Spinal cord (tissue), 10 donors: ENCODE measurements around the gene CCDC32. TPM values are rescaled to one million over a fixed set of nuclear protein-coding genes. Genes with fewer than 3 reads are reported as not detected.

Experiments
- DNase-seq, 6 donors: peaks; one replicate each; pipeline versions ENCODE4 v3.0.0 to v3.0.0-alpha.2; 2013 to 2015; ENCODE audit warnings: low spot score in 6 of 6, low read depth in 4 of 6
- H3K27ac ChIP-seq: one replicate; pipeline ENCODE4 v1.5.1; 2013; ENCODE audit warnings: low read depth, low read length, control low read depth
- H3K27me3 ChIP-seq: one replicate; pipeline ENCODE4 v1.6.1; 2013; ENCODE audit warnings: low read length; ENCODE audit not compliant: control insufficient read depth, insufficient read depth
- H3K36me3 ChIP-seq: one replicate; pipeline ENCODE4 v1.6.1; 2013; ENCODE audit warnings: low read length; ENCODE audit not compliant: control insufficient read depth, insufficient read depth
- H3K4me1 ChIP-seq: one replicate; pipeline ENCODE4 v1.6.1; 2013; ENCODE audit warnings: low read length; ENCODE audit not compliant: control insufficient read depth, insufficient read depth
- H3K4me3 ChIP-seq: one replicate; pipeline ENCODE4 v1.5.1; 2013; ENCODE audit warnings: low read depth, low read length, control low read depth
- H3K9me3 ChIP-seq: one replicate; pipeline ENCODE4 v1.6.1; 2013; ENCODE audit warnings: low read length; ENCODE audit not compliant: control insufficient read depth, insufficient read depth
- WGBS: methylation state at CpG from one replicate; pipeline ENCODE4 v1.1.5; 2013; ENCODE audit warnings: missing lambda C conversion rate; ENCODE audit not compliant: insufficient coverage; 5-methylcytosine and 5-hydroxymethylcytosine counted together
- long read RNA-seq, 4 donors: transcript quantifications; one replicate each; lab custom pipeline, GENCODE V29; 2026
- polyA plus RNA-seq, 2 donors: library from polyadenylated mRNA; unstranded; fragments of 120-200 nt; gene quantifications; one replicate each; pipeline ENCODE4 v1.2.1, GENCODE V29; 2013; ENCODE audit not compliant: insufficient read length in 2 of 2
- total RNA-seq, 2 donors: library from RNA; depleted of rRNA in 1 of 2; stranded (reverse); fragments of 120-200 nt in 1 of 2; fragments of >200 nt in 1 of 2; gene quantifications; one replicate each; pipeline versions ENCODE4 v1.2.3 to v1.2.4, GENCODE V29; 2013 to 2014
- donor health status: healthy.

Gene CCDC32
- 10 to 100 TPM; 19.7 to 23.7 TPM for total RNA-seq
- polyA plus RNA-seq: 10 to 100 TPM; 29.9 to 31.6 TPM
- long read RNA-seq, donor 1, transcript CCDC32-202 (4 exons, 1,519 nt): major isoform, 11 of 18 reads
- long read RNA-seq, donor 1, partial matches to known transcripts: 5 of 18 reads
- long read RNA-seq, donor 1, other reads (novel, unspliced or antisense): 0 of 18 reads
- long read RNA-seq, donor 2, transcript CCDC32-202 (4 exons, 1,519 nt): major isoform, 6 of 7 reads
- long read RNA-seq, donor 2, partial matches to known transcripts: 0 of 7 reads
- long read RNA-seq, donor 2, other reads (novel, unspliced or antisense): 0 of 7 reads
- long read RNA-seq, donor 3, partial matches to known transcripts: 0 of 2 reads
- long read RNA-seq, donor 3, other reads (novel, unspliced or antisense): 0 of 2 reads
- long read RNA-seq, donor 4, transcript CCDC32-202 (4 exons, 1,519 nt): major isoform, 9 of 16 reads
- long read RNA-seq, donor 4, partial matches to known transcripts: 5 of 16 reads
- long read RNA-seq, donor 4, other reads (novel, unspliced or antisense): 0 of 16 reads

- peak; percentile 93 to 99 (median 97) for DNase-seq
- Histone ChIP-seq H3K27me3 (no peaks in the 10 kb centered on the region), H3K4me3 (peak within 1 kb of the TSS; percentile 98), H3K9me3 (no peaks in the 10 kb centered on the region), H3K27ac (peak within 1 kb of the TSS; percentile 97), H3K36me3 (no peaks in the 10 kb centered on the region), H3K4me1 (peaks cover 18% of the 10 kb centered on the region)
- under 1% methylated on average over 37 of the region's 40 CpGs for WGBS
Observed at GRCh38 chr15:40564591-40565332, at the start of gene CCDC32. Gene CCDC32, minus strand, starts transcription at chr15:40565042. Its CDS starts 2,027 bp downstream, at chr15:40563015.

GRCh38 chr15:40613080-40613479 is 48.2 kb upstream of the CCDC32 start:
- H3K4me3 ChIP-seq: no peak overlapping the region
- H3K27me3 ChIP-seq: no peaks in the 10 kb centered on the region
- H3K9me3 ChIP-seq: no peaks in the 10 kb centered on the region
- no peaks in the 10 kb centered on the region for H3K4me1 ChIP-seq
- WGBS: no CpG with 5 or more reads among the region's 5 CpGs
- H3K36me3 ChIP-seq: no peaks in the 10 kb centered on the region
- DNase-seq: no peak
- H3K27ac ChIP-seq: no peak overlapping the region

- Histone ChIP-seq H3K36me3 (no peaks in the 10 kb centered on the region), H3K4me1 (no peaks in the 10 kb centered on the region), H3K27me3 (no peaks in the 10 kb centered on the region), H3K27ac (no peak overlapping the region), H3K4me3 (no peak overlapping the region), H3K9me3 (no peaks in the 10 kb centered on the region)
- no peak for DNase-seq
Observed at GRCh38 chr15:40603935-40604334, 39.1 kb upstream of the CCDC32 start.

- no peak overlapping the region for H3K4me3 ChIP-seq
- no peaks in the 10 kb centered on the region for H3K4me1 ChIP-seq
- no peak overlapping the region for H3K27ac ChIP-seq
- no peaks in the 10 kb centered on the region for H3K27me3 ChIP-seq
- H3K36me3 ChIP-seq: no peaks in the 10 kb centered on the region
- no peak for DNase-seq
- no peaks in the 10 kb centered on the region for H3K9me3 ChIP-seq
- 97% methylated on average over 4 of the region's 12 CpGs for WGBS
Observed at GRCh38 chr15:40600956-40601355, 36.1 kb upstream of the CCDC32 start.

GRCh38 chr15:40598672-40599071 is 33.8 kb upstream of the CCDC32 start:
- H3K4me1 ChIP-seq: no peaks in the 10 kb centered on the region
- no peaks in the 10 kb centered on the region for H3K36me3 ChIP-seq
- no peak for DNase-seq
- no peak overlapping the region for H3K27ac ChIP-seq
- H3K9me3 ChIP-seq: no peaks in the 10 kb centered on the region
- WGBS: no CpG with 5 or more reads among the region's 4 CpGs
- no peaks in the 10 kb centered on the region for H3K27me3 ChIP-seq
- no peak overlapping the region for H3K4me3 ChIP-seq

GRCh38 chr15:40598126-40598525 is 33.3 kb upstream of the CCDC32 start:
- no peak overlapping the region for H3K27ac ChIP-seq
- no peak for DNase-seq
- no CpG with 5 or more reads among the region's 3 CpGs for WGBS

GRCh38 chr15:40597024-40597423 is 32.2 kb upstream of the CCDC32 start:
- Histone ChIP-seq H3K9me3 (no peaks in the 10 kb centered on the region), H3K4me3 (no peak overlapping the region), H3K27ac (no peak overlapping the region), H3K27me3 (no peaks in the 10 kb centered on the region), H3K4me1 (no peaks in the 10 kb centered on the region), H3K36me3 (no peaks in the 10 kb centered on the region)
- 100% methylated on average over 1 of the region's 2 CpGs for WGBS
- no peak for DNase-seq

More at GRCh38 chr15:40598126-40598525, 33.3 kb upstream of the CCDC32 start:
- Histone ChIP-seq H3K27me3 (no peaks in the 10 kb centered on the region), H3K4me3 (no peak overlapping the region), H3K9me3 (no peaks in the 10 kb centered on the region), H3K36me3 (no peaks in the 10 kb centered on the region), H3K4me1 (no peaks in the 10 kb centered on the region)

- no CpG with 5 or more reads among the region's 5 CpGs for WGBS
- H3K4me3 ChIP-seq: no peak overlapping the region
- no peaks in the 10 kb centered on the region for H3K27me3 ChIP-seq
- no peaks in the 10 kb centered on the region for H3K4me1 ChIP-seq
- H3K27ac ChIP-seq: no peak overlapping the region
- DNase-seq: no peak
- H3K9me3 ChIP-seq: no peaks in the 10 kb centered on the region
- no peaks in the 10 kb centered on the region for H3K36me3 ChIP-seq
Observed at GRCh38 chr15:40595773-40596172, 30.9 kb upstream of the CCDC32 start.

- DNase-seq: no peak
- Histone ChIP-seq H3K36me3 (no peaks in the 10 kb centered on the region), H3K27ac (no peak overlapping the region), H3K27me3 (no peaks in the 10 kb centered on the region), H3K4me1 (peaks cover under 1% of the 10 kb centered on the region), H3K4me3 (peak overlapping the region; percentile 60), H3K9me3 (no peaks in the 10 kb centered on the region)
- WGBS: 20% methylated on average over 4 of the region's 5 CpGs
Observed at GRCh38 chr15:40595219-40595618, 30.4 kb upstream of the CCDC32 start.
